NT2/D1 (cell line): ENCODE data around the gene FGF19.

Source experiments
- SUZ12 ChIP-seq: IDR thresholded peaks from 2 replicates; pipeline ENCODE4 v1.6.1; 2011; ENCODE audit not compliant: insufficient read length, insufficient read depth; ENCODE audit errors: extremely low read depth
- YY1 ChIP-seq: IDR thresholded peaks from 2 replicates; pipeline ENCODE4 v1.6.1; 2011; ENCODE audit not compliant: insufficient read length, insufficient read depth
- ZNF274 ChIP-seq: IDR thresholded peaks from 2 replicates; pipeline ENCODE4 v1.6.1; 2011; ENCODE audit warnings: mild to moderate bottlenecking, low read depth, low read length

DNA sequence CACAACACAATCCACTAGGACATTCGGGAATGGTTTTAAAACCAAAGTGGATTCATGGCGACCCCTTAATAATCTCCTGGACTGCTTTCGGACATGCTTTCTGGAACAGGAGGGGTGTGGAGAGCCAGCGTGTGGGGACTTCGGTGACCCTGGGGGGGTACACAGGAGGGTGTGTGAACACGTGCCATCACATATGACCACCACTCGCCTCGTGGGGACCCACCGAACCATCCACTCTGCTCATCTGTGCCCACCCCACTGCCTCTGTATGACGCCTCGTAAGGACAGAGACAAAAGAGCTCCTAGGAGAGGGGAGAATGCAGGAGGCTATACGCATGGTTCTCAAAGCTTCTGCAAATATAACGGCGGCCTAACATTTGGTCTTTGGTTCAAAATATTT, 37.6 kb downstream of the FGF19 start:
- no peak for TF ChIP-seq YY1
- TF ChIP-seq ZNF274 = no peak
- TF ChIP-seq SUZ12 = no peak
